HG02798 (cell line): ENCODE results near the gene CHMP1B.

Experiments
- ATAC-seq: cut with Tn5 transposase; IDR thresholded peaks from one replicate; pipeline ENCODE4 v1.9.1; 2021; ENCODE audit warnings: mild to moderate bottlenecking; ENCODE audit not compliant: unreplicated experiment, poor library complexity

Gene CHMP1B

GRCh38 chr18:11851146-11851805 lies at the start of gene CHMP1B:
CHMP1B (plus strand) TSS chr18:11851413; CDS start chr18:11851512, 99 bp downstream.
- peak; percentile 98 for ATAC-seq

GRCh38 chr18:11801573-11801972 lies 49.6 kb upstream of the CHMP1B start:
- ATAC-seq: no peak

GRCh38 chr18:11802158-11802557 lies 49.1 kb upstream of the CHMP1B start:
- ATAC-seq: no peak

- ATAC-seq: no peak
These were observed 48.6 kb upstream of the CHMP1B start for GRCh38 chr18:11802586-11802985.

GRCh38 chr18:11807233-11807632 lies 44.0 kb upstream of the CHMP1B start:
- no peak for ATAC-seq

- ATAC-seq: no peak
These were observed 43.0 kb upstream of the CHMP1B start for GRCh38 chr18:11808001-11808855.

GRCh38 chr18:11809895-11810294 lies 41.3 kb upstream of the CHMP1B start:
- no peak for ATAC-seq

GRCh38 chr18:11810379-11810778 lies 40.8 kb upstream of the CHMP1B start:
- no peak for ATAC-seq

GRCh38 chr18:11811009-11811408 lies 40.2 kb upstream of the CHMP1B start:
- ATAC-seq: no peak

GRCh38 chr18:11817229-11817628 lies 34.0 kb upstream of the CHMP1B start:
- ATAC-seq: no peak

- no peak for ATAC-seq
These were observed 32.6 kb upstream of the CHMP1B start for GRCh38 chr18:11818486-11819203.

- ATAC-seq: no peak
These were observed 31.3 kb upstream of the CHMP1B start for GRCh38 chr18:11819938-11820337.

- no peak for ATAC-seq
These were observed 30.5 kb upstream of the CHMP1B start for GRCh38 chr18:11820697-11821096.

GRCh38 chr18:11821208-11821607 lies 30.0 kb upstream of the CHMP1B start:
- ATAC-seq: no peak

GRCh38 chr18:11821643-11822237 lies 29.5 kb upstream of the CHMP1B start:
- ATAC-seq: no peak

- no peak for ATAC-seq
These were observed 27.7 kb upstream of the CHMP1B start for GRCh38 chr18:11823545-11823944.

GRCh38 chr18:11826836-11827235 lies 24.4 kb upstream of the CHMP1B start:
- no peak for ATAC-seq

GRCh38 chr18:11828786-11829432 lies 22.3 kb upstream of the CHMP1B start:
- no peak for ATAC-seq

- ATAC-seq: no peak
These were observed 20.6 kb upstream of the CHMP1B start for GRCh38 chr18:11830585-11830984.

- no peak for ATAC-seq
These were observed 19.3 kb upstream of the CHMP1B start for GRCh38 chr18:11831921-11832320.
